HCT116 (cell line): ENCODE data around the gene CDH4. TPM values are rescaled to one million over a fixed set of nuclear protein-coding genes. Genes with fewer than 3 reads are reported as not detected.

Experiments
- ATAC-seq: fragments of 200-7000 bp; cut with Tn5 transposase; 2 replicates; pipeline ENCODE4 v1.9.1; 2020; ENCODE audit warnings: mild to moderate bottlenecking, moderate library complexity
- BruUV-seq: library from RNA; stranded (reverse); fragments of 400-500 nt; replicated peaks from 2 replicates; lab custom pipeline; 2021; lab: Mats Ljungman, UMichigan
- CTCF ChIA-PET: fragments of 300-600 bp; sonication (Branson Sonifier 250); formaldehyde crosslinking; loops from one replicate; lab custom pipeline; 2021; ENCODE audit warnings: antibody characterized with exemption; lab: Charles Lee
- POLR2A ChIA-PET: fragments of 300-600, 350-600 bp; sonication (Branson Sonifier 250); formaldehyde crosslinking; loops from one replicate; lab custom pipeline; 2021; ENCODE audit warnings: antibody characterized with exemption; lab: Charles Lee
- RAD21 ChIA-PET, 2 experiments: fragments of 300-600 bp; sonication (Branson Sonifier 250); formaldehyde crosslinking; loops; one replicate each; lab custom pipeline; 2023; ENCODE audit warnings: low total read pairs in 2 of 2; ENCODE audit not compliant: uncharacterized antibody in 2 of 2, unreplicated experiment in 2 of 2, low non-redundant PET in 1 of 2; lab: Charles Lee
- DNase-seq: peaks from one replicate; pipeline ENCODE4 v3.0.0-alpha.2; 2010; ENCODE audit warnings: low read depth, low spot score
- H2AFZ ChIP-seq: fragments of 200-600 bp; shearing (Covaris generic), sonication (generic); 2 replicates; pipeline ENCODE4 v1.6.1; 2017; ENCODE audit warnings: low read depth, mixed run types, mixed read lengths, antibody characterized with exemption, low read length; ENCODE audit not compliant: poor library complexity, severe bottlenecking
- H3K27ac ChIP-seq: 2 replicates; pipeline ENCODE4 v1.5.1; 2012; ENCODE audit warnings: low read depth, low read length
- H3K27me3 ChIP-seq: fragments of 200-600 bp; sonication (generic); 2 replicates; pipeline ENCODE4 v1.6.1; 2016; ENCODE audit warnings: mixed run types, low read length, mixed read lengths; ENCODE audit not compliant: insufficient read depth
- H3K36me3 ChIP-seq, 2 experiments: fragments of 200-500 bp in 1 of 2; fragments of 200-600 bp in 1 of 2; sonication (Bioruptor generic) in 1 of 2; sonication (generic) in 1 of 2; 2 replicates each; pipeline versions ENCODE4 v1.5.1 to v1.6.1; 2014 to 2016; ENCODE audit warnings: low read length in 2 of 2, inconsistent platforms in 1 of 2, mixed read lengths in 1 of 2, mixed run types in 1 of 2; ENCODE audit not compliant: insufficient read depth in 2 of 2, control insufficient read depth in 1 of 2
- H3K4me1 ChIP-seq, 2 experiments: fragments of 200-600 bp in 1 of 2; sonication (generic) in 1 of 2; 2 replicates each; pipeline versions ENCODE4 v1.5.1 to v1.6.1; 2012 to 2017; ENCODE audit warnings: low read length in 2 of 2, inconsistent platforms in 1 of 2, mild to moderate bottlenecking in 1 of 2, mixed read lengths in 1 of 2, mixed run types in 1 of 2, moderate library complexity in 1 of 2; ENCODE audit not compliant: insufficient read depth in 2 of 2, control insufficient read depth in 1 of 2
- H3K4me2 ChIP-seq: fragments of 200-600 bp; sonication (generic); 2 replicates; pipeline ENCODE4 v1.6.1; 2017; ENCODE audit warnings: mixed run types, low read length, mixed read lengths
- H3K4me3 ChIP-seq, 2 experiments: fragments of 200-600 bp in 1 of 2; sonication (generic) in 1 of 2; replicated peaks in 1 of 2; 2 replicates each; pipeline ENCODE4 v1.5.1; 2011 to 2016; ENCODE audit warnings: low read length in 2 of 2, control low read depth in 1 of 2, low read depth in 1 of 2, mild to moderate bottlenecking in 1 of 2, mixed read lengths in 1 of 2, mixed run types in 1 of 2
- H3K79me2 ChIP-seq: fragments of 200-600 bp; sonication (generic); 2 replicates; pipeline ENCODE4 v1.6.1; 2017; ENCODE audit warnings: mild to moderate bottlenecking, mixed run types, low read length, moderate library complexity, mixed read lengths; ENCODE audit not compliant: insufficient read depth
- H3K9ac ChIP-seq: fragments of 200-600 bp; sonication (generic); 2 replicates; pipeline ENCODE4 v1.6.1; 2016; ENCODE audit warnings: low read length, mixed read lengths
- H3K9me2 ChIP-seq: fragments of 200-600 bp; sonication (generic), shearing (Covaris generic); 2 replicates; pipeline ENCODE4 v1.6.1; 2017; ENCODE audit warnings: mixed run types, mild to moderate bottlenecking, moderate library complexity; ENCODE audit not compliant: insufficient read depth
- H3K9me3 ChIP-seq, 2 experiments: fragments of 200-500 bp in 1 of 2; fragments of 200-600 bp in 1 of 2; sonication (Bioruptor generic) in 1 of 2; sonication (generic) in 1 of 2; 2 replicates each; pipeline ENCODE4 v1.6.1; 2014 to 2017; ENCODE audit warnings: low read length in 2 of 2, mixed read lengths in 2 of 2, inconsistent platforms in 1 of 2, low read depth in 1 of 2, mild to moderate bottlenecking in 1 of 2, mixed run types in 1 of 2, moderate library complexity in 1 of 2; ENCODE audit not compliant: control insufficient read depth in 1 of 2, insufficient read depth in 1 of 2
- H4K20me1 ChIP-seq: fragments of 200-600 bp; sonication (generic), shearing (Covaris generic); 2 replicates; pipeline ENCODE4 v1.6.1; 2017; ENCODE audit warnings: mixed run types, mild to moderate bottlenecking, moderate library complexity; ENCODE audit not compliant: insufficient read depth
- ATF3 ChIP-seq: IDR thresholded peaks from 2 replicates; pipeline ENCODE4 v1.6.1; 2012
- CBX3 ChIP-seq: IDR thresholded peaks from 2 replicates; pipeline ENCODE4 v1.6.1; 2012; ENCODE audit warnings: low read depth
- CEBPB ChIP-seq: IDR thresholded peaks from 2 replicates; pipeline ENCODE4 v1.6.1; 2012; ENCODE audit warnings: low read depth
- CTCF ChIP-seq, 3 experiments: fragments of 200-600 bp in 1 of 3; sonication (generic) in 1 of 3; IDR thresholded peaks in 2 of 3; conservative IDR thresholded peaks in 1 of 3; 2 replicates each; pipeline ENCODE4 v1.5.1; 2012 to 2017; ENCODE audit warnings: low read depth in 2 of 3, low read length in 2 of 3, antibody characterized with exemption in 1 of 3, borderline replicate concordance in 1 of 3, control low read depth in 1 of 3, mild to moderate bottlenecking in 1 of 3, mixed read lengths in 1 of 3, mixed run types in 1 of 3, moderate library complexity in 1 of 3; ENCODE audit not compliant: insufficient read depth in 1 of 3
- EGR1 ChIP-seq: IDR thresholded peaks from 2 replicates; pipeline ENCODE4 v1.6.1; 2012; ENCODE audit warnings: low read depth
- FOSL1 ChIP-seq: IDR thresholded peaks from 2 replicates; pipeline ENCODE4 v1.6.1; 2012; ENCODE audit warnings: low read depth
- JUND ChIP-seq: IDR thresholded peaks from 2 replicates; pipeline ENCODE4 v1.6.1; 2012
- MAX ChIP-seq: IDR thresholded peaks from 2 replicates; pipeline ENCODE4 v1.6.1; 2012
- SRF ChIP-seq: IDR thresholded peaks from 2 replicates; pipeline ENCODE4 v1.6.1; 2012; ENCODE audit warnings: low read depth
- TCF7L2 ChIP-seq: IDR thresholded peaks from 2 replicates; pipeline ENCODE4 v1.7.0; 2011; ENCODE audit warnings: borderline replicate concordance, inconsistent platforms; ENCODE audit not compliant: insufficient read depth, insufficient read length; ENCODE audit errors: extremely low read depth
- intact Hi-C: fragments of 100-400 bp; cut with micrococcal nuclease; formaldehyde crosslinking; loops from 2 replicates; pipeline ENCODE4 v1.10.0; 2022
- total RNA-seq: library from RNA; stranded (reverse); gene quantifications from one replicate; pipeline ENCODE4 v1.2.1, GENCODE V29; 2021; ENCODE audit not compliant: unreplicated experiment

Gene CDH4
- total RNA-seq, 1 experiment from 2014 or later: not detected

GRCh38 chr20:61285152-61285645 lies 33.1 kb downstream of the CDH4 start:
- Histone ChIP-seq H3K27ac (no peak overlapping the region), H3K4me3 (no peak overlapping the region), H2AFZ (no peak overlapping the region), H3K4me2 (no peak overlapping the region), H3K36me3 (no peaks in the 10 kb centered on the region), H3K4me1 (no peaks in the 10 kb centered on the region), H4K20me1 (no peaks in the 10 kb centered on the region), H3K9me2 (no peaks in the 10 kb centered on the region), H3K79me2 (no peaks in the 10 kb centered on the region), H3K9me3 (peaks cover 14 to 21% of the 10 kb centered on the region in 2 experiments; a peak in 2 of 4 replicates), H3K27me3 (no peaks in the 10 kb centered on the region), H3K9ac (no peak overlapping the region)
- ChIA-PET CTCF (no interaction called here), RAD21 (no interaction called here), POLR2A (no interaction called here)
- ATAC-seq (no peak), DNase-seq (no peak)
- intact Hi-C loops: no loop called here
- TF ChIP-seq CBX3 (no peak), CTCF (IDR thresholded peaks at IDR 0.05 in 2 of 3, conservative IDR thresholded peaks at IDR 0.05 in 1 of 3; ENCODE audit: borderline replicate concordance in 1 of 3, insufficient read depth in 1 of 3, low read depth in 2 of 3, low read length in 2 of 3) (no peak), FOSL1 (no peak), JUND (no peak), EGR1 (no peak), SRF (no peak), ATF3 (no peak), MAX (no peak), TCF7L2 (no peak), CEBPB (no peak)
- BruUV-seq: no TSS peak
